Adipocyte (in vitro differentiated cells): Measurements from ENCODE around the gene TSPAN1.

Experiments
- DNase-seq: peaks from one replicate; pipeline ENCODE4 v3.0.0-alpha.2; 2015; ENCODE audit warnings: low read depth
- H3K27me3 ChIP-seq: replicated peaks from 2 replicates; pipeline ENCODE4 v1.7.0; 2013; ENCODE audit warnings: mild to moderate bottlenecking, low read length, moderate library complexity; ENCODE audit not compliant: control insufficient read depth, insufficient read depth
- H3K36me3 ChIP-seq: 2 replicates; pipeline ENCODE4 v1.7.0; 2013; ENCODE audit warnings: low read length, mild to moderate bottlenecking, moderate library complexity; ENCODE audit not compliant: control insufficient read depth, insufficient read depth, severe bottlenecking
- H3K4me1 ChIP-seq: 2 replicates; pipeline ENCODE4 v1.7.0; 2013; ENCODE audit warnings: mild to moderate bottlenecking, low read length, moderate library complexity; ENCODE audit not compliant: control insufficient read depth, insufficient read depth
- H3K4me3 ChIP-seq: 2 replicates; pipeline ENCODE4 v1.7.0; 2013; ENCODE audit warnings: mild to moderate bottlenecking, low read length, moderate library complexity
- H3K9ac ChIP-seq: 2 replicates; pipeline ENCODE4 v1.7.0; 2013; ENCODE audit warnings: mild to moderate bottlenecking, low read length, moderate library complexity
- H3K9me3 ChIP-seq: 2 replicates; pipeline ENCODE4 v1.7.0; 2013; ENCODE audit warnings: mild to moderate bottlenecking, low read length, moderate library complexity; ENCODE audit not compliant: control insufficient read depth

The TSPAN1 gene

GRCh38 chr1:46166521-46167462 lies 8.1 kb upstream of the TSPAN1 start:
- DNase-seq, result no peak

GRCh38 chr1:46168477-46168876 lies 6.4 kb upstream of the TSPAN1 start:
- H3K27me3 ChIP-seq, result peaks cover 48% of the 10 kb centered on the region
- no peak overlapping the region for H3K4me3 ChIP-seq
- H3K9me3 ChIP-seq, result no peaks in the 10 kb centered on the region
- H3K9ac ChIP-seq, result no peak overlapping the region
- H3K4me1 ChIP-seq, result peaks cover 9% of the 10 kb centered on the region
- no peaks in the 10 kb centered on the region for H3K36me3 ChIP-seq
- peak; percentile 34 for DNase-seq

More at GRCh38 chr1:46166521-46167462, 8.1 kb upstream of the TSPAN1 start:
- no peaks in the 10 kb centered on the region for H3K36me3 ChIP-seq
- peak overlapping the region; percentile 49 for H3K9ac ChIP-seq
- peaks cover 48% of the 10 kb centered on the region for H3K27me3 ChIP-seq
- peaks cover 2% of the 10 kb centered on the region for H3K4me1 ChIP-seq
- H3K4me3 ChIP-seq, result peak overlapping the region; percentile 74
- no peaks in the 10 kb centered on the region for H3K9me3 ChIP-seq

- H3K4me3 ChIP-seq, result no peak overlapping the region
- H3K9ac ChIP-seq, result no peak overlapping the region
- peaks cover 23% of the 10 kb centered on the region for H3K4me1 ChIP-seq
- peaks cover 42% of the 10 kb centered on the region for H3K27me3 ChIP-seq
- H3K9me3 ChIP-seq, result no peaks in the 10 kb centered on the region
- H3K36me3 ChIP-seq, result no peaks in the 10 kb centered on the region
- no peak for DNase-seq
Measured at GRCh38 chr1:46169811-46170454, 5.0 kb upstream of the TSPAN1 start.

- H3K4me3 ChIP-seq, result no peak overlapping the region
- H3K4me1 ChIP-seq, result peaks cover 27% of the 10 kb centered on the region
- no peak for DNase-seq
- no peak overlapping the region for H3K9ac ChIP-seq
- no peaks in the 10 kb centered on the region for H3K9me3 ChIP-seq
- no peaks in the 10 kb centered on the region for H3K36me3 ChIP-seq
- peaks cover 38% of the 10 kb centered on the region for H3K27me3 ChIP-seq
Measured at GRCh38 chr1:46171351-46171750, 3.5 kb upstream of the TSPAN1 start.

DNA sequence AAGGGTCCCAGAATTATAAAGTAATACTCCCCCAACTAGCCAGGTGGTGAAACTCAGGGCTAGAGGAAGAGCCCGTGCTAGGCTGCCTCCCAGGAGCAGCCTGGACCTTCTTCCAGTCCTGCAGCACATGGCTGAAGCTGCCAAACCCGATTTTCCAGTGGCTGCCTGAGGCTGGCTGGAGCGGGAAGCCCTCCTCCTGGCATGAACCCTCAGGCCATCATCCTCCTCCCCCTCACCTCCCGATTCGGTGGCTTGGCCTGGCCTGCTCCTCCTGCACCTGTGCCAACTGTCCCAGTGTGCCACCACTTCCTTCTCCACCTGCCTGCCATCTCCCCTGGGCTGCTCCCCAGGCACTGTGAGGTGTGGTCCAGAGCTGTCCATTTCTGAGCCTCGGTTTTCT lies 3.0 kb upstream of the TSPAN1 start:
- H3K4me3 ChIP-seq, result no peak overlapping the region
- H3K9me3 ChIP-seq, result no peaks in the 10 kb centered on the region
- H3K4me1 ChIP-seq, result peaks cover 27% of the 10 kb centered on the region
- H3K36me3 ChIP-seq, result no peaks in the 10 kb centered on the region
- no peak for DNase-seq
- no peak overlapping the region for H3K9ac ChIP-seq
- H3K27me3 ChIP-seq, result peaks cover 33% of the 10 kb centered on the region

DNA sequence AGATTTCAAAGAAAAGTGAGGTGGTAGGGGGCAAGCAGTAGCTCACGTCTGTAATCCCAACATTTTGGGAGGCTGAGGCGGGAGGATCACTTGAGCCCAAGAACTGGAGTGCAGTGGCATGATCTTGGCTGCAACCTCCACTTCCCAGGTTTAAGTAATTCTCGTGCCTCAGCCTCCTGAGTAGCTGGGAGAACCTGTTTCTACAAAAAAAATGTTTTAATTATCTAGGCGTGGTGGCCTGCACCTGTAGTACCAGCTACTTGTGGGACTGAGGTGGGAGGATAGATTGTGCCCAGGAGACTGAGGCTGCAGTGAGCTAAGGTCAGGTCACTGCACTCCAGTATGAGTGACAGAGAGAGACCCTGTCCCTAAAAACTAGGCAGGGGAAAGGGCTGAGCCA lies 2.6 kb upstream of the TSPAN1 start:
- Histone ChIP-seq H3K4me3 (no peak overlapping the region), H3K36me3 (no peaks in the 10 kb centered on the region), H3K9ac (no peak overlapping the region), H3K4me1 (peaks cover 24% of the 10 kb centered on the region), H3K27me3 (peaks cover 29% of the 10 kb centered on the region), H3K9me3 (no peaks in the 10 kb centered on the region)
- DNase-seq, result no peak

DNA sequence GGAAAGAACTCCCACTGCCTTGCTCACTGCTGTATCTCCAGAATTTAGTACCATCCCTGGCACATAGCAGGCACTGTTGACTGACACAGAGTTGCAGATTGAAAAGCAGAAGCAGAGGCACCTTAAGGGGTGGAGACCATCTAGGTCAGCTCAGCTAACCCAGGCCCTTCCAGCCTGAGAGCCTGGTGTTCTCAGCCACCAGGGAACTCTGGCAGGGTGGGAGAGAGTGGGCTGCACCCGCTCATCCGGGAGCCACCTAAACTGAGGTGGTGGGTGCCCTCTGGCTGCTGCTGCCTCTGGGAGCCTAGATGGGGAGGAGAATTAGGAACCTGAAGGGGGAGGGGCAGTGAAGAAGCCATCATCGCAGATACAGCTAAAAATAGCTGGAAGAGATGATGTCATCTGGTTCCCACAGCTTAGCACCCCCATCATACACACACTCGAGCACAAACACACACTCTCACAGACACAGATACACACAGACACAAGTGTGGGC lies 1.5 kb upstream of the TSPAN1 start:
- DNase-seq, result no peak

DNA sequence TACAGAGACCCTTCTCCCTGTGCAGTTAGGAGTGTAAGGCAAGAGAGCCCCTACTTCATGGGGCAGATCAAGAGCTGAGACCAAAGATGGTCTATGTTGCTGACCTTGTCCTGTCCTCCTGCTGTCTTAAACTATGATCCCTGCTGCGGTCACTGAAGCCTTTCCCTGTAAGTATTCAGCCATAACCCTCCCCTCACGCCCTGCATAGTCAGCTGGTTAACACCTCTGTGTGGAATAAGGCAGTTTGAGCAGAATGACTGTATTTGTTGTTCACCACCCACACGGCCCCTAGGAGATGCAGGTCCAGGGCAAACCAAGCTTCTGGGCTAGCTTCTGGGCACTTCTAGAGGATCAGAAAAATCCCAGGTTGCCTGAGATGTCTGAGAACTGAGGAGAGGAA lies 356 bp downstream of the TSPAN1 start:
- no peak for DNase-seq
- H3K9me3 ChIP-seq, result no peaks in the 10 kb centered on the region
- peaks cover 8% of the 10 kb centered on the region for H3K27me3 ChIP-seq
- peaks cover 24% of the 10 kb centered on the region for H3K4me1 ChIP-seq
- no peaks in the 10 kb centered on the region for H3K36me3 ChIP-seq
- H3K4me3 ChIP-seq, result no peak overlapping the region
- H3K9ac ChIP-seq, result peak overlapping the region; percentile 45

More for the DNA sequence above, 1.5 kb upstream of the TSPAN1 start:
- no peaks in the 10 kb centered on the region for H3K9me3 ChIP-seq
- H3K9ac ChIP-seq, result no peak overlapping the region
- no peak overlapping the region for H3K4me3 ChIP-seq
- peaks cover 24% of the 10 kb centered on the region for H3K4me1 ChIP-seq
- no peaks in the 10 kb centered on the region for H3K36me3 ChIP-seq
- peaks cover 24% of the 10 kb centered on the region for H3K27me3 ChIP-seq

GRCh38 chr1:46176211-46176865 lies 1.5 kb downstream of the TSPAN1 start, which contains the start of gene P3R3URF:
Gene P3R3URF (minus strand): TSS chr1:46176488. CDS start chr1:46176471, 17 bp downstream.
- Histone ChIP-seq H3K9me3 (no peaks in the 10 kb centered on the region), H3K9ac (no peak within 1 kb of the TSS), H3K4me3 (no peak within 1 kb of the TSS), H3K36me3 (no peaks in the 10 kb centered on the region), H3K27me3 (peaks cover 2% of the 10 kb centered on the region), H3K4me1 (peaks cover 24% of the 10 kb centered on the region)
- DNase-seq, result no peak

- Histone ChIP-seq H3K4me3 (no peak overlapping the region), H3K27me3 (no peaks in the 10 kb centered on the region), H3K36me3 (no peaks in the 10 kb centered on the region), H3K9me3 (no peaks in the 10 kb centered on the region), H3K4me1 (peaks cover 24% of the 10 kb centered on the region), H3K9ac (peak overlapping the region; percentile 30)
- DNase-seq, result peak; percentile 96
Measured at GRCh38 chr1:46179138-46180081, 4.5 kb downstream of the TSPAN1 start.
